Inflammatory macrophage treated with lipopolysaccharide for 1 hour (primary cell): ENCODE results near the gene NCOA4.
A peak's percentile ranks its signal among the peaks of the same experiment; 100 is the strongest.
"Not testable (repeated sequence)": the region's sequence is repeated elsewhere in the genome, so short reads cannot be mapped to it uniquely, and the experiment has no call there.

Experiments used
- DNase-seq, 2 donors: peaks; one replicate each; pipeline ENCODE4 v3.0.0-alpha.2; 2020 to 2022

Gene NCOA4

DNA sequence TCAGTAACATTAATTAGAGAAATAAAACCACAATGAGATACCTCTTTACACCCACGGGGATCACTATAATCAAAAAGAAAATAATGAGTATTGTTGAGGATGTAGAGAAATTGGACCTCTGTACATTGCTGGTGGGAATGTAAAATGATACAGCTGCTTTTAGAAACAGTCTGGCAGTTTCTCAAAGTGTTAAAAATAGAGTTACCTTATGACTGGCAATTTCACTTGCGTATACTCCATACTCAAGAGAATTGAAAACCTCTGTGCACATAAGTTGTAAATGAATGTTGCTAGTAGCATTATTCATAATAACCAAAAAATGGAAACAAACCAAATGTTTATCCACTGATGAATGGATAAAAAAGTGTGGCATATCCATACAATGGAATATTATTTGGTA is 51.9 kb downstream of the NCOA4 start:
- not testable (repeated sequence) for DNase-seq

DNA sequence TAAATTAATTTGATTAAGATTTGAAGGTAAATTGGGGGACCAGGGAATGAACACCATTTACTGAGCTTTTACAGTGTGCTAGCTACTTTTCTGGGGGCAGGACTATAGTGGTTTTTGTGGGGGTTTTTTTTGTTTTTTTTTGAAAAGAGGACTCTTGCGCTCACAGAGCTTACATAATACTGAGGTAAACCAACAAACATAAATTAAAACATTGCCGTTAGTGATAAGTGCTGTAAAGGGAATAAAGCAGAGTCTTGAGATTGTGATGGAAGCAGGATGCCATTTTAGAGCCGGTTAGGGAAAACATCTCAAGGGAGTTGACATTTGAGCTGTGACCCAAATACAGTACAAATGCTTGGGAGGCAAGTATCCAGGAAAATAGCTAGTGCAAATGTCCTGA is 56.4 kb downstream of the NCOA4 start:
- DNase-seq: not testable (repeated sequence)

DNA sequence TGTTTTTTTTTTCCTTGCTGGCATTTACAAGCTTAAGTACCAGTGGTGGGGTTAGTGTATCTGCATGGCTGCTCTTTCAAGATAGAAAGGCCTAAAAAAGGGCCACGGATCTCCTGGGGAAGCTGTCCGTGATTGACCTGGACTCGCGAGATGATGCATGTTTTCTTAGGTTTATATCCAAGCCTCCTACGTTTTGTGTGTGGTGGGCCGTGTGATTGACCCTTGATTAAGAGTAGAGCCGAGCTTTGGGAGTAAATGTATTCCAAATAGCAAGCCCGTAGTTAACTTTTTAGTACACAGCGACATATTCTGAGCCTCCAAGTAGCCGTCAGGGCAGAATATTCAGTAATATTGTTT is 57.6 kb downstream of the NCOA4 start:
- not testable (repeated sequence) for DNase-seq

DNA sequence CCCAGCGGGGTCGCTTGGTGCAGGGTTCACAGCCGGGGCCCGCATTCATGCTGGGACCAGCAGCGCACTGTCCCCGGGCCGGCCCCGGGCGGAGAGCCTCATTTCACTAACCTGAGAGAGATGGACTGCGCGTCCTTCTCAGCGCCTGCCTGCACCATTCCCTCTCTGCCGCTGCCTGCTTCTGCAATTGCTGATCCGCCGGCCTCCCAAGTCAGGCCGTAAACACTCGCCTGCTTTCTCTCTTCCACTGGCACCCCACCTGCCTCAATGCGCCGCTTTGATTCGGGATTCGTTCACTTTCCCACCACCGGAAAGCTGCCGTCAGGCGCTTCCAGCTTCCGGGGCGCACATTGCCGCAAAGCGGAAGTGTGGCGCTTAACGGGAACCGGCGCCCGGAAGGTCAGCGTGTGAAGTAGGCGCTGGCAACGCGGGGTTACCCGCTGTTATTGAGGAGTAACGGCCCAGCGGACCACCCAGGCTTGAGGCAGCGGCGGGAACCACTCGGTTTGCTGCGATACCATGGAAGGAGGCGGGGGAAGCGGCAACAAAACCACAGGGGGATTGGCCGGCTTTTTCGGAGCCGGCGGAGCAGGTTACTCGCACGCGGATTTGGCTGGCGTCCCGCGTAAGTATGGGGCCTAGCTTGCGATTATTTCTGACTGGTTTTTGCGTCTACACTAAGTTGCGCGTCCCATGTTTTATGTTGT is 58.2 kb downstream of the NCOA4 start, which contains the start of gene TIMM23:
Gene TIMM23, plus strand, starts transcription at position 384 of the 707 bp plus-strand sequence. Its CDS starts 136 bp downstream, at position 520.
- peak; percentile 81 to 82 for DNase-seq

DNA sequence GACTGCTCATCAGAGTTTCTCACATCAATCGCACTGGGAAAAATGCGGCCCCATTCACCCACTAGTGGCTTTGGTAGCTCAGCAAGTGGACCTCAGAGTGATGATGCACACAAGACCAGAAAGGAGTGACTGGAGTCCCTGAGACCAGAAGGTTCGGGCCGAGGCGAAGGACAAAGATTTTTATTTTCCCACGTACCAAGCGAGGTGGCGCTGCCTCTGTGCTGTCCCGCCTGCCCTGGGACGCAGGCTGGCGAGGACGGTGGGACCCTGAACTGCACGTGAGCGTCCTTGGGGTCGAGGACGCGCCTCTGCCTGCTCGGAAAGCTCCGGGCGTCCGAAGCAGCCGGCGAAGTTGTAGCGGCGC is 58.7 kb downstream of the NCOA4 start:
- not testable (repeated sequence) for DNase-seq

DNA sequence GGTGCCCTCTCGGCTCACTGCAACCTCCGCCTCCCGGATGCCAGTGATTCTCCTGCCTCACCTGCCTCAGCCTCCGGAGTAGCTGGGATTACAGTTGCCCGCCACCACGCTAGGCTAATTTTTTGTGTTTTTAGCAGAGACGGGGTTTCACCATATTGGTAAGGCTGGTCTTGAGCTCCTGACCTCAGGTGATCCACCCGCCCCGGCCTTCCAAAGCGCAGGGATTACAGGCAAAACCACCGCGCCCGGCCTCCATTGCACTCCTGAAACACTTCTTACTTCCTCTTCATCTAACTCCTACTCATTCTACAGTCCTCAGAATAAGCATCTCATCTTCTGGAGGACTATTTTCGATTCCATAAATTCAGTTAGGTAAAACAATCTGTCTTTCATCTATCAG is 59.4 kb downstream of the NCOA4 start:
- not testable (repeated sequence) for DNase-seq

DNA sequence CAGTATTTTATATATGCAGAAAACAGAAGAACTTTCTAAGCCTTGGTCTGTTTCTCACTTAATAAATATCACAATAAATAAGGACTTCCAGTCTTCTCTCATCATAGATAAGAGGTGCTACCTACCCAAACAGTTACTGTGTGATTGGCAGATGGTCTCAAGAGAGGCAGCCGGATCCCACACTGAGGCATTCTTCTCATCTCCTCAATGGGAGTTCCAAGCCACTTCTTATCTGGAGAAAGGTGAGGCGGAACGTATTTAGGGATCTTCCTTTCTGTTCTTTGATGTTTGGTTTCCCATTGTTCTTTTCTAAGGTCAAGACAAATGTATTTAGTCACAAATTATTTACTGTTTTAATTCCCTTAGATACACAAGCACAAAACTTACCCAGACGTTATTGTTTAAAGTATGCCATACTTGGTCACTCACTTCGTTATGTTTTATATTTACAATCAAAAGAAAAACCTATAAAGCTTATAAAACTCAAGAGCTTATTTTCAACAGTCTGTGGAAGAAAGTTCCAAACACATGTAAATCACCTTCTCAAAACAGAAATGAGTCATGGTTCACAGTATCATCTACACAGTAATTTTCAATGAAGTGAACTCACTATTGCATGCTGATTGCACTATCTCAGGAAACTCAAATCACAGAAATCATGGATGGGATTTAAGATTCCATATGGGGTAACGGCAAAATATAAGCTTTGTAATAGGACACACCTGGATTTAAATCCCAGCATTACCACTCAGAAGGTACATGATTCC is 67.6 kb downstream of the NCOA4 start:
- not testable (repeated sequence) for DNase-seq

DNA sequence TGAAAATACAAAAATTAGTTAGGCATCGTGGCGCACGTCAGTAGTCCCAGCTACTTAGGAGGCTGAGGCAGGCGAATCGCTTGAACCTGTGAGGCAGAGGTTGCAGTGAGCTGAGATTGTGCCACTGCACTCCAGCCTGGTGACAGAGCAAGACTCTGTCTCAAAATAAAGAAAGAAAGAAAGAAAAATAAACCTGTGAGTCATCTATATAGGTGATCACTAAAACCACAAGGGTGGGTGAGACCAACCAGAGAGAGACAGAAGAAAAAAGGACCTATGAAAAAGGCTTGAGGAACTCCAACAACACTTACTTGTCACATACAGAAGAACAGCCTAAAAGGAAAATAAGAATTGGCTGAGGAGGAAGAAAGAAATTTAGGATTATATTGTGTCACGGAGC is 72.5 kb downstream of the NCOA4 start:
- not testable (repeated sequence) for DNase-seq

DNA sequence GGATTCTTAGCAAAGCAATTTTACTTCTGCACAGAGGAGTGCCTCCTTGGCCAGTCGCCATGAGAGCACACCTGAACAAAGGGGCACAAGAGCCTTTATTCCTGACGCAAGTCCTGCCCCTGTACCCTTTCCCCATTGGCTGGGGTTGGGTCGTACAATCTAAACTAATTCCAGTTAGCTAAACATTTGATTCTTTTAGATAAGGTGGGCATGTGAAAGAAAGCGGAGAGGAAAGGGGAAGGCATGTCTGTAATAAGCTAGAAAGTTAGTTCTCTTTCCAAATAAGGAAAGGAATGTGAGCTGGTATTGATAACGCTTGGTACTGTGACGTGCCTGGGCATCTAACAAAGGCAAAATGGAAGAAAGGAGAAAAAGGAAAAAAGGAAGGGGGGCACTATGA is 73.8 kb downstream of the NCOA4 start:
- not testable (repeated sequence) for DNase-seq
